HG03135 (cell line): Measurements from ENCODE around the gene VPS35L.

Source experiments
- ATAC-seq: cut with Tn5 transposase; IDR thresholded peaks from one replicate; pipeline ENCODE4 v1.9.1; 2021; ENCODE audit warnings: mild to moderate bottlenecking, moderate library complexity; ENCODE audit not compliant: unreplicated experiment

Gene VPS35L

GRCh38 chr16:19555186-19555937, at the start of gene VPS35L:
Gene VPS35L (plus strand): TSS chr16:19555703. CDS start chr16:19555730, 27 bp downstream.
- peak; percentile 93 for ATAC-seq

GRCh38 chr16:19506965-19507364, 48.5 kb upstream of the VPS35L start:
- ATAC-seq = no peak

GRCh38 chr16:19507867-19508266, 47.6 kb upstream of the VPS35L start:
- ATAC-seq = no peak

GRCh38 chr16:19512297-19512696, 43.2 kb upstream of the VPS35L start:
- ATAC-seq = no peak

- no peak for ATAC-seq
These were observed 42.0 kb upstream of the VPS35L start for GRCh38 chr16:19513377-19514053.

- ATAC-seq = no peak
These were observed 39.7 kb upstream of the VPS35L start for GRCh38 chr16:19515757-19516156.

GRCh38 chr16:19517424-19518089, 37.9 kb upstream of the VPS35L start:
- no peak for ATAC-seq

GRCh38 chr16:19518388-19518787, 37.1 kb upstream of the VPS35L start:
- ATAC-seq = no peak

GRCh38 chr16:19520861-19521331, 34.6 kb upstream of the VPS35L start:
- no peak for ATAC-seq

GRCh38 chr16:19521471-19522396, 33.8 kb upstream of the VPS35L start, which contains the start of gene GDE1:
Gene GDE1 (minus strand): TSS chr16:19522098. CDS start chr16:19521964, 134 bp downstream.
- ATAC-seq = peak; percentile 73

- ATAC-seq = no peak
These were observed 33.1 kb upstream of the VPS35L start for GRCh38 chr16:19522397-19522732.

GRCh38 chr16:19522760-19523159, 32.7 kb upstream of the VPS35L start:
- no peak for ATAC-seq

GRCh38 chr16:19523184-19523558, 32.3 kb upstream of the VPS35L start:
- no peak for ATAC-seq

- peak; percentile 72 for ATAC-seq
These were observed 31.7 kb upstream of the VPS35L start, which contains the start of gene CCP110 for GRCh38 chr16:19523559-19524355. Gene CCP110 (plus strand): TSS chr16:19523942. CDS start chr16:19527882, 3,940 bp downstream.

GRCh38 chr16:19524356-19524615, 31.2 kb upstream of the VPS35L start:
- ATAC-seq = no peak

GRCh38 chr16:19524616-19525384, 30.7 kb upstream of the VPS35L start:
- no peak for ATAC-seq

GRCh38 chr16:19525385-19525723, 30.1 kb upstream of the VPS35L start:
- no peak for ATAC-seq

GRCh38 chr16:19527161-19527560, 28.3 kb upstream of the VPS35L start:
- ATAC-seq = no peak

GRCh38 chr16:19528666-19529065, 26.8 kb upstream of the VPS35L start:
- no peak for ATAC-seq
